Osteocyte (in vitro differentiated cells): ENCODE measurements around the gene MCRIP2. TPM values are rescaled to one million over a fixed set of nuclear protein-coding genes. Genes with fewer than 3 reads are reported as not detected.

Experiments used
- DNase-seq: peaks from one replicate; pipeline ENCODE4 v3.0.0; 2021; ENCODE audit warnings: mixed read lengths; ENCODE audit not compliant: unreplicated experiment; ENCODE audit errors: extremely low spot score
- H3K27ac Mint-ChIP-seq: one replicate; pipeline ENCODE4 v1.8.0; 2021; ENCODE audit warnings: mild to moderate bottlenecking, mixed read lengths; ENCODE audit not compliant: unreplicated experiment
- H3K27me3 Mint-ChIP-seq: one replicate; pipeline ENCODE4 v1.8.0; 2021; ENCODE audit warnings: mixed read lengths; ENCODE audit not compliant: unreplicated experiment
- H3K36me3 Mint-ChIP-seq: one replicate; pipeline ENCODE4 v1.8.0; 2021; ENCODE audit warnings: mixed read lengths; ENCODE audit not compliant: unreplicated experiment
- H3K4me1 Mint-ChIP-seq: one replicate; pipeline ENCODE4 v1.8.0; 2021; ENCODE audit warnings: mixed read lengths; ENCODE audit not compliant: unreplicated experiment
- H3K4me3 Mint-ChIP-seq: one replicate; pipeline ENCODE4 v1.8.0; 2021; ENCODE audit warnings: mild to moderate bottlenecking, moderate library complexity, mixed read lengths; ENCODE audit not compliant: unreplicated experiment
- H3K9me3 Mint-ChIP-seq: one replicate; pipeline ENCODE4 v1.8.0; 2021; ENCODE audit warnings: mixed read lengths; ENCODE audit not compliant: unreplicated experiment
- total RNA-seq: library from RNA; stranded (reverse); gene quantifications from 2 replicates; pipeline ENCODE4 v1.2.1, GENCODE V29; 2021
- TF ChIP-seq, protein P1 (sequence below): fragments of 200-600 bp; sonication (generic); IDR thresholded peaks from 2 replicates; pipeline ENCODE4 v1.5.0; 2021; ENCODE audit warnings: antibody characterized with exemption, mild to moderate bottlenecking, moderate library complexity

Gene MCRIP2
- total RNA-seq, 1 donor from 2014 or later = 11.3 TPM

DNA sequence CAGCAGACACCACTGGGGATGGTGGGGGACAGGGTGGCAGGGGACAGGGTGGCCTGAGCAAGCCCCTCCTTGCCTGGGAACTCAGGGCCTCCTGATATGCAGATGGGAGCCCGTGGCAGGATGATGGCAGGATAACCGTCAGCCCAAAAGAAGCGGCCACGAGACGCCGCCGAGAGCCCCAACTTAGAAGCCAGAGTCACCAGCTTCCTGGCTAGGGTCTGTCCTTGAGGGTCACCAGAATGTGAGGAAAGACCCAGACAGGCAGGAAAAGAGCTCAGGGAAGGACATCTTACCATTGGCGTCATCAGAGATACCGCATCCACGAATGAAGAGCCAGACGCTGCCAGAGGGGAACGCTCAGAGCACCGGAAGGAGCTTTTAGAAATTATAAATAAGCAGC lies 32.3 kb upstream of the MCRIP2 start:
- no peak overlapping the region for H3K27ac Mint-ChIP-seq
- no peak overlapping the region for H3K4me3 Mint-ChIP-seq
- no peaks in the 10 kb centered on the region for H3K27me3 Mint-ChIP-seq
- TF ChIP-seq, protein P1, sequence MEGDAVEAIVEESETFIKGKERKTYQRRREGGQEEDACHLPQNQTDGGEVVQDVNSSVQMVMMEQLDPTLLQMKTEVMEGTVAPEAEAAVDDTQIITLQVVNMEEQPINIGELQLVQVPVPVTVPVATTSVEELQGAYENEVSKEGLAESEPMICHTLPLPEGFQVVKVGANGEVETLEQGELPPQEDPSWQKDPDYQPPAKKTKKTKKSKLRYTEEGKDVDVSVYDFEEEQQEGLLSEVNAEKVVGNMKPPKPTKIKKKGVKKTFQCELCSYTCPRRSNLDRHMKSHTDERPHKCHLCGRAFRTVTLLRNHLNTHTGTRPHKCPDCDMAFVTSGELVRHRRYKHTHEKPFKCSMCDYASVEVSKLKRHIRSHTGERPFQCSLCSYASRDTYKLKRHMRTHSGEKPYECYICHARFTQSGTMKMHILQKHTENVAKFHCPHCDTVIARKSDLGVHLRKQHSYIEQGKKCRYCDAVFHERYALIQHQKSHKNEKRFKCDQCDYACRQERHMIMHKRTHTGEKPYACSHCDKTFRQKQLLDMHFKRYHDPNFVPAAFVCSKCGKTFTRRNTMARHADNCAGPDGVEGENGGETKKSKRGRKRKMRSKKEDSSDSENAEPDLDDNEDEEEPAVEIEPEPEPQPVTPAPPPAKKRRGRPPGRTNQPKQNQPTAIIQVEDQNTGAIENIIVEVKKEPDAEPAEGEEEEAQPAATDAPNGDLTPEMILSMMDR = no peak
- DNase-seq = no peak
- H3K4me1 Mint-ChIP-seq = peaks cover 2% of the 10 kb centered on the region
- peaks cover 4% of the 10 kb centered on the region for H3K36me3 Mint-ChIP-seq
- peaks cover 5% of the 10 kb centered on the region for H3K9me3 Mint-ChIP-seq

DNA sequence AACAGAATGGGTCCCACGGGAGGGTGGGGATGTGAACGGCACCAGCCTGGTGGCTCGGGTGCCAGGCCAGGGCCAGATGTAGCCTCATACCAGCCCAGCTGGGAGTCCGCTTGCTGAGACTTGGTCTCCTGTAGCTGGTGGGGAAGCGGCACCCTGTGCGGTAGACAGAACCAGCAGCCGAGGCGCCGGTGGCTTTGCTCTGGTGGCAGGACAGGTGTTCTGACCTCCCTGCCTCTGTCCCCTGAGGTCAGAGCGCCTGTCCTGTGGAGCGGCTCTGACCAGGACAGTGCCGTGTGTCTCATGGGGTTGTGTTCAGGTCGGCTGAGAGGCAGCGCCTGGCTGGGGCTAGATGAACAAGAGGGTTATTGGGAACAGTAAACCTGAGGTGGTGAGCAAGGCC lies 31.6 kb upstream of the MCRIP2 start:
- TF ChIP-seq, protein P1 = no peak
- H3K27me3 Mint-ChIP-seq = no peaks in the 10 kb centered on the region
- no peak overlapping the region for H3K4me3 Mint-ChIP-seq
- H3K4me1 Mint-ChIP-seq = peaks cover 2% of the 10 kb centered on the region
- H3K9me3 Mint-ChIP-seq = peaks cover 5% of the 10 kb centered on the region
- H3K36me3 Mint-ChIP-seq = peaks cover 5% of the 10 kb centered on the region
- no peak overlapping the region for H3K27ac Mint-ChIP-seq
- DNase-seq = no peak

DNA sequence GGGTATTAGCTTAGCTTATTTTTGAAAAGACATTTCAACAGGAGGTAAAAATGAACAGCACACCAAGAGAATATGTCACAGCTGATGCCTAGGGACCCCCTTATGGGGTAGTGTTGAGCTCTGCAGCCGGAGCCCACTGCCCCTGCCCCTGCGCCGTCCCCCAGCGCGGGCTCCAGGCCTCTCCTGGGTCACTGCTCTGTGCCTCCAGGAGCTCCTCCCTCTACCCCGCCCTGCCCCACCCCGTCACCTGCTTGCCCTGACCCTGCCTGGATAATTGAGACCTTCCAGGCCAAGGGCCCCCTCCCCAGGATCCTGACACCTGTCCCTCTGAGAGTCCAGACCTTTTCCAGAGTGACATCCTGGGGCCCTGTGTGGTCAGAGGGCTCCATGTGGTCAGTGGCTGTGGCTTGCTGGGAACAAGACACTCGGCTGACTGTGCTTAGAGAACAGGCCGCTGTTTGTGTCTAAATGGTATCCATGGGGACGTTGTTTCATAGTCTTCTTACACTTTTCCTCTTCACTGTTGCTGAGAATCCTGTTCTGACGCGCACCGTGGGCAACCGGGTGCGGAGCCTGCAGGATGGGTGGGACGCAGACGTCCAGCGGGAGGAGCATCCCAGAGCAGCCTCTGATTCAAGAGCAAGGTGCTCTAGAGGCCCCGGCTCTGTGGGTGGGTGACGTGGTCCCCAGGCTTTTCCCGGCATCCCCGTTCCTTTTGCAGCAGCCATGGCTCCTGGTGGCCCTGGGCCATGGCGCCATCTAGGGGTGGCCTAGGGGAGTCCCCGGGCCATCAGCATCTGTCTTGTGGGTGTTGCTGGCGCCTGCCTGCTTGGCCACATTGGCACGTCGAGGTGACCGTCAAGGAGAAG lies 30.9 kb upstream of the MCRIP2 start:
- Mint-ChIP-seq H3K36me3 (peaks cover 2% of the 10 kb centered on the region), H3K4me1 (peaks cover 2% of the 10 kb centered on the region), H3K4me3 (no peak overlapping the region), H3K9me3 (no peaks in the 10 kb centered on the region), H3K27me3 (no peaks in the 10 kb centered on the region), H3K27ac (no peak overlapping the region)
- TF ChIP-seq, protein P1 = peak; percentile 55
- no peak for DNase-seq

DNA sequence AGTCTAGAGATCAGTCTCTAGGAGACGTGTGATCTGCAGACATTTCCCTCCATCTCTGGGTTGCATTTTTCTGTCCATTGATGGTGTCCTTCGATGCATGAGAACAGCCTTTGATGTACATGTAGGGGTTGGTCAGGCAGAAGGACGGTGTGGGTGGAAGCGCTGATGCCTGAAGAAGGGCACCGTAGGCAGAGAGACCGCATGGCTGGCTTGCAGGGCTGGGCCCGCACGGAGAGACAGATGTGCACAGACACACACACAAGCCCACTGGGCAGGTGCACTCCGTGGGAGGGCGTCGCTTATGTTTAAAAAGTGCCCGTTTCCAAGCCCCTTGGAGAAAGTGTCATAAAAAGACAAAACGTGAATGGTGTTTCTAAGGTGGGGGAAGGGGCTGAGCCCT lies 26.5 kb upstream of the MCRIP2 start:
- Mint-ChIP-seq H3K27me3 (no peaks in the 10 kb centered on the region), H3K27ac (no peak overlapping the region), H3K4me1 (peaks cover 2% of the 10 kb centered on the region), H3K36me3 (peaks cover 4% of the 10 kb centered on the region), H3K4me3 (no peak overlapping the region), H3K9me3 (no peaks in the 10 kb centered on the region)
- DNase-seq = no peak
- TF ChIP-seq, protein P1 = no peak

DNA sequence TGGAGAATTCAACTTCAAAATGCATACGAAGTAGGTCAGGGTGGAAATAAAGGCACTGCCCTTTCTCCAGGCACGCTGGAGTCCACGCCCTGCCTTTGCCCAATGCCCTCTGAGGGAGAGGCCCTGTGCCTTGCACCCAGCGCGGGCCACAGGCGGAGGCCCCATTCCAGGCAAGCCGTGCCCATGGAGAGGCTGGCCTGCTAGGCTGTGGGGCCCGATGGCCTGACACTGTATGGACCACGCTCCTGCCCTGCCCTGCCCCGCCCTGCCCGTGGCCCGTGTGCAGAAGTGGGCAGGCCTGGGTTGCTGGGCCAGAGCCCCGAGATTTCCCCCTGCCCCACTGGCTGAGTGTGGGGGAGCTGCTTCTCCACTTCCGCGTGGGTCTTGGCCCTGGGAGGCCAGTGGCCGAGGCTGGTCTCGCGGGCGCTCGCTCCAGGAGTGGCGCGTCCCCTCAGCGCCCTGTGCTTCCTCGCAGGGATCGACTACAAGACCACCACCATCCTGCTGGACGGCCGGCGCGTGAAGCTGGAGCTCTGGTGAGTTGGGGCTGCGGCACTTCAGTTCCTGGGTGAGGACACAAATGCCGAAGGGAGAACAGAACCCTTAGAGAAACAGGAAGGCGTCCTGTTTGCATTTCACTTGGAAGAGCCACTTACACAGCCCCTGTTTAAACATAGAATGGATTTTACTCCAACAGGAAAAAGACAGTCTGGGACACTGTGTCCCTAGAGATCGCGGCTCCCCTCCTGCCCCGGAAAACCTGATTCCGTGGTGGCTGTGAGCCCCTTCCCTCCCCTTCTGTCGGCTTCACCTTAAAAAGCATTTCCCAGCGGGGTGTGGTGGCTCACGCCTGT lies 24.7 kb upstream of the MCRIP2 start:
- Mint-ChIP-seq H3K36me3 (peaks cover 4% of the 10 kb centered on the region), H3K4me1 (peaks cover 3% of the 10 kb centered on the region), H3K27me3 (no peaks in the 10 kb centered on the region), H3K9me3 (no peaks in the 10 kb centered on the region), H3K27ac (no peak overlapping the region), H3K4me3 (no peak overlapping the region)
- TF ChIP-seq, protein P1 = no peak
- DNase-seq = no peak
